H1 (cell line): ENCODE measurements around the gene ADAMTS6.

Experiments
- GABPA ChIP-seq: IDR thresholded peaks from 2 replicates; pipeline ENCODE4 v1.6.1; 2011; ENCODE audit warnings: mild to moderate bottlenecking, low read length, moderate library complexity, borderline replicate concordance; ENCODE audit not compliant: insufficient read depth
- JUN ChIP-seq: IDR thresholded peaks from 2 replicates; pipeline ENCODE4 v1.6.1; 2011; ENCODE audit warnings: low read depth, mild to moderate bottlenecking, improper control_type of control experiment, low read length
- KDM1A ChIP-seq: fragments of 200-600, 300-600 bp; sonication (generic); IDR thresholded peaks from 2 replicates; pipeline ENCODE4 v1.7.1; 2016; ENCODE audit warnings: mild to moderate bottlenecking, low read length, borderline replicate concordance
- POLR2A ChIP-seq, 2 experiments: IDR thresholded peaks; 1 replicate in 1 of 2; 2 replicates in 1 of 2; pipeline ENCODE4 v1.6.1; 2011; ENCODE audit warnings: low read depth in 2 of 2, low read length in 2 of 2, mild to moderate bottlenecking in 2 of 2; ENCODE audit errors: control extremely low read depth in 1 of 2
- SIN3A ChIP-seq, 2 experiments: IDR thresholded peaks in 1 of 2; conservative IDR thresholded peaks in 1 of 2; 2 replicates each; pipeline ENCODE4 v1.6.1; 2011 to 2012; ENCODE audit warnings: low read length in 2 of 2, improper control_type of control experiment in 1 of 2, low read depth in 1 of 2, mild to moderate bottlenecking in 1 of 2
- TF ChIP-seq, protein P1 (sequence below), 3 experiments: IDR thresholded peaks; 1 replicate in 2 of 3; 2 replicates in 1 of 3; pipeline versions ENCODE4 v1.5.1 to v1.6.1; 2011; ENCODE audit warnings: low read length in 3 of 3, mild to moderate bottlenecking in 3 of 3, inconsistent platforms in 2 of 3, low read depth in 1 of 3, moderate library complexity in 1 of 3; ENCODE audit not compliant: insufficient read depth in 1 of 3; ENCODE audit errors: control extremely low read depth in 1 of 3
- TF ChIP-seq, protein P2 (sequence below): IDR thresholded peaks from 2 replicates; pipeline ENCODE4 v1.6.1; 2011; ENCODE audit warnings: low read length, improper control_type of control experiment

GRCh38 chr5:65111961-65112658 is 369.6 kb downstream of the ADAMTS6 start:
- TF ChIP-seq, protein P1, sequence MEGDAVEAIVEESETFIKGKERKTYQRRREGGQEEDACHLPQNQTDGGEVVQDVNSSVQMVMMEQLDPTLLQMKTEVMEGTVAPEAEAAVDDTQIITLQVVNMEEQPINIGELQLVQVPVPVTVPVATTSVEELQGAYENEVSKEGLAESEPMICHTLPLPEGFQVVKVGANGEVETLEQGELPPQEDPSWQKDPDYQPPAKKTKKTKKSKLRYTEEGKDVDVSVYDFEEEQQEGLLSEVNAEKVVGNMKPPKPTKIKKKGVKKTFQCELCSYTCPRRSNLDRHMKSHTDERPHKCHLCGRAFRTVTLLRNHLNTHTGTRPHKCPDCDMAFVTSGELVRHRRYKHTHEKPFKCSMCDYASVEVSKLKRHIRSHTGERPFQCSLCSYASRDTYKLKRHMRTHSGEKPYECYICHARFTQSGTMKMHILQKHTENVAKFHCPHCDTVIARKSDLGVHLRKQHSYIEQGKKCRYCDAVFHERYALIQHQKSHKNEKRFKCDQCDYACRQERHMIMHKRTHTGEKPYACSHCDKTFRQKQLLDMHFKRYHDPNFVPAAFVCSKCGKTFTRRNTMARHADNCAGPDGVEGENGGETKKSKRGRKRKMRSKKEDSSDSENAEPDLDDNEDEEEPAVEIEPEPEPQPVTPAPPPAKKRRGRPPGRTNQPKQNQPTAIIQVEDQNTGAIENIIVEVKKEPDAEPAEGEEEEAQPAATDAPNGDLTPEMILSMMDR (IDR thresholded peaks at IDR 0.05; ENCODE audit: control extremely low read depth in 1 of 3, insufficient read depth in 1 of 3, low read depth in 1 of 3, low read length in 3 of 3): no peak
- no peak for TF ChIP-seq JUN
- TF ChIP-seq GABPA: no peak
- TF ChIP-seq, protein P2, sequence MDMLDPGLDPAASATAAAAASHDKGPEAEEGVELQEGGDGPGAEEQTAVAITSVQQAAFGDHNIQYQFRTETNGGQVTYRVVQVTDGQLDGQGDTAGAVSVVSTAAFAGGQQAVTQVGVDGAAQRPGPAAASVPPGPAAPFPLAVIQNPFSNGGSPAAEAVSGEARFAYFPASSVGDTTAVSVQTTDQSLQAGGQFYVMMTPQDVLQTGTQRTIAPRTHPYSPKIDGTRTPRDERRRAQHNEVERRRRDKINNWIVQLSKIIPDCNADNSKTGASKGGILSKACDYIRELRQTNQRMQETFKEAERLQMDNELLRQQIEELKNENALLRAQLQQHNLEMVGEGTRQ: no peak
- no peak for TF ChIP-seq KDM1A
- no peak for TF ChIP-seq POLR2A (IDR thresholded peaks at IDR 0.05; ENCODE audit: control extremely low read depth in 1 of 2, low read depth in 2 of 2, low read length in 2 of 2)
- TF ChIP-seq SIN3A (conservative IDR thresholded peaks at IDR 0.05 in 1 of 2, IDR thresholded peaks at IDR 0.05 in 1 of 2; ENCODE audit: low read depth in 1 of 2, low read length in 2 of 2): no peak
